ENCODE data around the gene SLC9A1.

GRCh38 chr1:27176954-27177353 lies 22.0 kb upstream of the SLC9A1 start:
- no peak for TF ChIP-seq POLR2A (IDR thresholded peaks at IDR 0.05)
- TF ChIP-seq, protein P1, sequence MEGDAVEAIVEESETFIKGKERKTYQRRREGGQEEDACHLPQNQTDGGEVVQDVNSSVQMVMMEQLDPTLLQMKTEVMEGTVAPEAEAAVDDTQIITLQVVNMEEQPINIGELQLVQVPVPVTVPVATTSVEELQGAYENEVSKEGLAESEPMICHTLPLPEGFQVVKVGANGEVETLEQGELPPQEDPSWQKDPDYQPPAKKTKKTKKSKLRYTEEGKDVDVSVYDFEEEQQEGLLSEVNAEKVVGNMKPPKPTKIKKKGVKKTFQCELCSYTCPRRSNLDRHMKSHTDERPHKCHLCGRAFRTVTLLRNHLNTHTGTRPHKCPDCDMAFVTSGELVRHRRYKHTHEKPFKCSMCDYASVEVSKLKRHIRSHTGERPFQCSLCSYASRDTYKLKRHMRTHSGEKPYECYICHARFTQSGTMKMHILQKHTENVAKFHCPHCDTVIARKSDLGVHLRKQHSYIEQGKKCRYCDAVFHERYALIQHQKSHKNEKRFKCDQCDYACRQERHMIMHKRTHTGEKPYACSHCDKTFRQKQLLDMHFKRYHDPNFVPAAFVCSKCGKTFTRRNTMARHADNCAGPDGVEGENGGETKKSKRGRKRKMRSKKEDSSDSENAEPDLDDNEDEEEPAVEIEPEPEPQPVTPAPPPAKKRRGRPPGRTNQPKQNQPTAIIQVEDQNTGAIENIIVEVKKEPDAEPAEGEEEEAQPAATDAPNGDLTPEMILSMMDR (IDR thresholded peaks at IDR 0.05), result no peak
